ENCODE results near the gene EFS.

The EFS gene

GRCh38 chr14:23324993-23325392 lies 40.0 kb downstream of the EFS start:
- no peak for TF ChIP-seq EZH2 (IDR thresholded peaks at IDR 0.05; ENCODE audit: borderline replicate concordance, low read depth, low read length, severe bottlenecking)
- no peak for TF ChIP-seq CTCF (IDR thresholded peaks at IDR 0.05; ENCODE audit: borderline replicate concordance, extremely low read depth, low read length, poor library complexity, severe bottlenecking)
- no peak overlapping the region for H3K4me2 ChIP-seq (ENCODE audit: insufficient read depth, low read length)

GRCh38 chr14:23324455-23324846 lies 40.5 kb downstream of the EFS start:
- peaks cover 36% of the 10 kb centered on the region for H3K36me3 ChIP-seq (ENCODE audit: insufficient read depth, low read length)
- no peak for ATAC-seq (ENCODE audit: insufficient read depth, low read depth)

More at GRCh38 chr14:23324993-23325392, 40.0 kb downstream of the EFS start:
- ATAC-seq (ENCODE audit: insufficient read depth, low read depth) = no peak
- Histone ChIP-seq H4K20me1 (ENCODE audit: insufficient read depth, low read length) (peaks cover 22% of the 10 kb centered on the region), H3K9ac (ENCODE audit: low read depth, low read length) (no peak overlapping the region), H3K79me2 (ENCODE audit: insufficient read depth, low read length) (peaks cover 33% of the 10 kb centered on the region), H2AFZ (ENCODE audit: low read depth, low read length) (no peak overlapping the region), H3K36me3 (ENCODE audit: insufficient read depth, low read length) (peaks cover 36% of the 10 kb centered on the region), H3K27me3 (ENCODE audit: insufficient read depth, low read length, poor library complexity) (no peaks in the 10 kb centered on the region), H3K27ac (ENCODE audit: low read length) (no peak overlapping the region), H3K4me1 (ENCODE audit: insufficient read depth, low read length) (peaks cover 28% of the 10 kb centered on the region), H3K4me3 (ENCODE audit: low read depth in 1 of 2, low read length in 2 of 2) (no peak overlapping the region), H3K9me3 (ENCODE audit: insufficient read depth, low read length, severe bottlenecking) (no peaks in the 10 kb centered on the region)
- no peak for DNase-seq

GRCh38 chr14:23323838-23324454 lies 41.0 kb downstream of the EFS start:
- no peaks in the 10 kb centered on the region for H3K9me3 ChIP-seq (ENCODE audit: insufficient read depth, low read length, severe bottlenecking)
- no peak overlapping the region for H3K9ac ChIP-seq (ENCODE audit: low read depth, low read length)
- DNase-seq (no peak), ATAC-seq (ENCODE audit: insufficient read depth, low read depth) (no peak)
- H3K4me1 ChIP-seq (ENCODE audit: insufficient read depth, low read length) = peaks cover 36% of the 10 kb centered on the region
- H3K4me2 ChIP-seq (ENCODE audit: insufficient read depth, low read length) = no peak overlapping the region
- H3K4me3 ChIP-seq (ENCODE audit: low read depth in 1 of 2, low read length in 2 of 2) = no peak overlapping the region
- H3K36me3 ChIP-seq (ENCODE audit: insufficient read depth, low read length) = peaks cover 36% of the 10 kb centered on the region
- H3K27ac ChIP-seq (ENCODE audit: low read length) = no peak overlapping the region
- H4K20me1 ChIP-seq (ENCODE audit: insufficient read depth, low read length) = peaks cover 22% of the 10 kb centered on the region
- peaks cover 33% of the 10 kb centered on the region for H3K79me2 ChIP-seq (ENCODE audit: insufficient read depth, low read length)
- H2AFZ ChIP-seq (ENCODE audit: low read depth, low read length) = no peak overlapping the region
- TF ChIP-seq CTCF (IDR thresholded peaks at IDR 0.05; ENCODE audit: borderline replicate concordance, extremely low read depth, low read length, poor library complexity, severe bottlenecking) = no peak
- TF ChIP-seq EZH2 (IDR thresholded peaks at IDR 0.05; ENCODE audit: borderline replicate concordance, low read depth, low read length, severe bottlenecking) = no peak
- no peaks in the 10 kb centered on the region for H3K27me3 ChIP-seq (ENCODE audit: insufficient read depth, low read length, poor library complexity)

More at GRCh38 chr14:23324455-23324846, 40.5 kb downstream of the EFS start:
- Histone ChIP-seq H3K4me1 (ENCODE audit: insufficient read depth, low read length) (peaks cover 33% of the 10 kb centered on the region), H3K9ac (ENCODE audit: low read depth, low read length) (no peak overlapping the region), H2AFZ (ENCODE audit: low read depth, low read length) (no peak overlapping the region), H3K4me3 (ENCODE audit: low read depth in 1 of 2, low read length in 2 of 2) (no peak overlapping the region), H3K4me2 (ENCODE audit: insufficient read depth, low read length) (no peak overlapping the region), H3K79me2 (ENCODE audit: insufficient read depth, low read length) (peaks cover 33% of the 10 kb centered on the region), H4K20me1 (ENCODE audit: insufficient read depth, low read length) (peaks cover 22% of the 10 kb centered on the region), H3K27me3 (ENCODE audit: insufficient read depth, low read length, poor library complexity) (no peaks in the 10 kb centered on the region), H3K27ac (ENCODE audit: low read length) (no peak overlapping the region), H3K9me3 (ENCODE audit: insufficient read depth, low read length, severe bottlenecking) (no peaks in the 10 kb centered on the region)
- TF ChIP-seq EZH2 (IDR thresholded peaks at IDR 0.05; ENCODE audit: borderline replicate concordance, low read depth, low read length, severe bottlenecking) (no peak), CTCF (IDR thresholded peaks at IDR 0.05; ENCODE audit: borderline replicate concordance, extremely low read depth, low read length, poor library complexity, severe bottlenecking) (no peak)
- no peak for DNase-seq
